ENCODE results near the gene NUDT6.
A peak's percentile ranks its signal among the peaks of the same experiment; 100 is the strongest.
"Not testable (repeated sequence)": the region's sequence is repeated elsewhere in the genome, so short reads cannot be mapped to it uniquely, and the experiment has no call there.

The NUDT6 gene

DNA sequence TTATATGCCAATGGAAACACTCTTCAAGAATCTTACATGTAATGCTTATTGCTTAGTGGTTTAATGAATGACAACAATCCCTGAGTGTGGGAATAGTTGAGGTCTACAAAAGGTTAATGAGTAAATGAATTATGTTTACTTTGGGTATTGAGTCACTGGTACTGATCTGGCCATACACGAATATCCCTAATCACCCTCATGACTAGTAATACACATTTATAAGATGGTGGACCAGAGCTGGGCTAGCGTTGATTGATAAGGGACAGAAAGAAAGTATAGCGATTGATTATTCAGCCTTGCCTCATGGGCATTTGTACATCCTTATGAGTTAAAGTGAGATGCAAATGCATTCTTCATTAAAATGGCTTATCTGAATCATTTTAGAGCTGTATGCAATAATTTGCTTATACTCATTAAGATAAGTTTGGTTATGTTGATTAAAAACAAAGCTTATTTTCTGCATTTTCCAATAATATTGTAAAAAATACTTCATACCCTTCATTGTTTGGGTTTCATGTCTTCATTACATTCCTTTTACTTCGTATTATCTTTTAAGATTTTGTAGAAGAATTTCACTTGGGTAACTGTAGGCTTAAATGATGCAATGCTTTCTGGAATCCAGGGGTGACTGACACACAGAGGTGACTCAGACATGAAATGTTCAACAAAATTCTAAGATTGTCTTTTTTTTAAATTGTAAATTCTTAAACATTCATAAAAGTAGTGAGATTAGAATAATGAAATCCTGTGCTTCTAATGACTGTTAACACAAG, 48.4 kb downstream of the NUDT6 start:
- no peak for DNase-seq

DNA sequence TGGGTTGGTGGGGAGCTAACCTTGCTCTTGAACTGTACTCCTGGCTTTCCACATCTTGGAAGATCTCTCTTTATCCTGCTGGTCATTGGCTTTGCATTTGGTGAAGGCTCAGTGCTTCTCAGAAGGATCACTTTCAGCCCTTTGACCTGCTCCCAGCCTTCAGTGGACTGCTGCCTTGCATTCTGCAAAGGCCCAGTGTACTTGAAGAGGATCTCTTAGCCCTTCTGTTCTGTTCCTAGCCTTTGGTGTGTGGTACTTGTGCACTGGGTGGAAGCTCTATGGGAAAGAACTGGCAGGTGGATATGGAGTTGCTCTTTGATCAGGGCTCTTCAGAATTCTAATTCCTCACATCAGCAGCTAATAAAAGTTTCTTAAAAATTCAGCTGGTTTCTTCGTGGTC, 49.3 kb downstream of the NUDT6 start:
- no peak for DNase-seq

DNA sequence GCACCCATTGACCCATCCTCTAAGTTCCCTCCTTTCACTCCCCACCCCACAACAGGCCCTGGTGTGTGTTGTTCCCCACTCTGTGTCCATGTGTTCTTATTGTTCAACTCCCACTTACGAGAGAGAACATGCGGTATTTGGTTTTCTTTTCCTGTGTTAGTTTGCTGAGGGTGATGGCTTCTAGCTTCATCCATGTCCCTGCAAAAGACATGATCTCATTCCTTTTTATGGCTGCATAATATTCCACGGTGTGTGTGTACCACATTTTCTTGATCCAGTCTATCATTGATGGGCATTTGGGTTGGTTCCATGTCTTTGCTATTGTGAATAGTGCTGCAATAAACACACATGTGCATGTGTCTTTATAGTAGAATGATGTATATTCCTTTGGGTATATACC, 54.2 kb downstream of the NUDT6 start:
- DNase-seq: not testable (repeated sequence)

DNA sequence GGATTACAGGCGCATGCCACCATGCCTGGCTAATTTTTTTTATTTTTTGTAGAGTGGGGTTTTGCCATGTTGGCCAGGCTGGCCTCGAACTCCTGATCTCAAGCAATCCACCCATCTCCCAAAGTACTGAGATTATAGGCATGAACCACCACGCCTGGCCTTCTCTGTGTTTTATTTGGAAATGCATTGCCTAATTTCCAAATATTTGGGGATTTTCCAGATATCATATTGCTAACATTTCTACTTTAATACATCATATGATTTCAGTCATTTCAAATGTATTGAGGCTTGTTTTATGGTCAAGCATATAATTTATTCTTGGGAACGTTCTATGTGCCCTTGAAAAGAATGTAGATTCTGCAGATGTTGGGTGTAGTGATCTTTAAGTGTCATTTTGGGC, 57.0 kb downstream of the NUDT6 start:
- no peak for DNase-seq

DNA sequence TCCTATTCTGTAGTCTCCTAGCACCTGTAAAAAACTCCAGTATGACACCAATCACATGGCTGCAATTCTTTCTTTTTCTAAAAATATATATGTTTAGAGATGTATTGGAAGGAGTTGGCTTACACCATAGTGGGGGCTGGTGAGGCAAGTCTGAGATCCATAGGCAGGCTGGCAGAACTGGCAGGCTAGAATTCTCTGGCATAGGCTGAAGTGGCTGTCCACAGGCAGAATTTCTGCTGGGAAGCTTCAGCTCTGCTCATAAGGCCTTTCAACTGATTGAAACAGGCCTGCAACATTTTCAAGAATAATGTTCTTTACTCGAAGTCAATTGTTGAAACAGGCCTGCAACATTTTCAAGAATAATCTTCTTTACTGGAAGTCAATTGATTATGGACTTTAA, 58.8 kb downstream of the NUDT6 start:
- no peak for DNase-seq

DNA sequence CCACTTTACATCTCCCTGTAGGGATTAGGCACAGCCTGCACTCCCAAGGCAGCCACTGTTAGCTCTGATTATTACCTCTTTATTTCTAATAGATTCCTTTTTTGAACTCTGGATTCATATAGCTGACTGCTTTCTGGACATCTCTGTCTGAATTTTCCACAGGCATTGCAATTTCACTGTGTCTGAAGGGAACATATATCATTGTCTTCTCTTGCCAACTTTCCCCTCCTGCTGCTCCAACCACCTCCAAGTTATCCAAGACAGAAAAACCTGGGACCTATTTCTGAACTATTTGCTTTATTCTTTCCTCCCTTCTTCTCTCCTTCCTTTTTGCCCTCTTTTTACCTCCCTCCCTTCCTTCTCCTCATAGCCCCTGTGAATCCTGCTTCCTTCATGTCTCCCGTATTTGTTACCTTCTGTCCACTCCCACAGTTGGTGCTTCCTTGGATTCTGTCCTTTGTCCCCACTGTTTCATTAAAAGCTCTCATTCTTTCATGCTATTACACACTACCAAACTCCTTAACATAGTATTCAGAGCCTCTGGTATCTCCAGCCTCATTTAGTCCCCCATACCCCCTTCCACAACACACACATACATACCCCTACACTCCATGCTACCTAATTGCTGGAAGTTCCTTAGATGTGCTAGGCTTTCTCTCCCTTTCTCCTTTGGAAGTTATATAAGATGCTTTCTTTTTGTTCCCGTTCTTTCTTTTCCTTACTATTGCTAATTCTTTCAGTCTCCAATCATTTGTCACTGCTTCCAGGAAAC, 61.0 kb downstream of the NUDT6 start:
- no peak for DNase-seq

GRCh38 chr4:122858705-122859104, 63.7 kb downstream of the NUDT6 start:
- DNase-seq: no peak

DNA sequence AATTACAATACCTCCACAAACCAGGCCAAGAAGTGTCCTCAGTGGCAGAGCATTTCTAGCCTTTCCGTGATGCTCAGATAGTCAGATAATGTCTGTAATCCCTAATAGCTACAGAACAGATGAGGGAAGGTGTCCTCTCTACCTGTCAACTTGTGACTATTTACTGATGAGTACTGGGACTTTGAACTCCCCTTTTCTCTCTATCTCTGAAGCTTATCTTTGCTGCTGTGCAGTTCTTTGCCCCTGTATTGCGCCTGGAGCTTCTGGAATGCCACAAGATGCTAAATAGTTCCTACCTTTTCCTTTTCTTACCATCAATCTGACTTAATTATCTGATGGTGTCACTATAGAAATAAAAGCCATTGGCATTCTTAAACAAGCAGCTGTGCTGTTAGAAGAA, 65.2 kb downstream of the NUDT6 start:
- DNase-seq: no peak

DNA sequence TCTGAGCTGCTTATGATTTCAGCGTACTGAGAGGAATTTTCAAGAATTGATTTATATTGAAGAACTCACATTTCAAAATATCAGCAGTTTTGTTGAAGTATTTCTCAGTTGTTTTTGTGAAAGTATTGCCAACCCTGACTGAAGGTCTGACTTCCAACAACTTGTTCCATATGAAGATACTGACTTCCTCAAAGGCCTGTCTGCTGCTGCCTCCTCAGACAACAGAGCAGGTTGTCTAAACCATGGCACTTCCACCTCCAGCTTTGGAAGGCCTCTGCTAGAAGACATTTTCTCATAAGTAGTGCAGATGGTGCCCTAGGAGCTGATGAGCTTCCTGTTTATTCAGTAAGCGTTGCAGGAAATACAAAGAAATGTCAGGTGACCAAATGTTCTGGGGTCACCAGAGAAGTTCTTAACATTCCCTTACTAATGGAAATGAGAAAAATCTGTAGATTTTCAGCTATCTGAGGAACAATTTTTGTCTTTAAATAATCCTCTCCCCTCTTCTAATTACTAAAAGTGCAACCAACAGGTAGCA, 67.0 kb downstream of the NUDT6 start:
- DNase-seq: no peak

GRCh38 chr4:122854447-122855352, 67.7 kb downstream of the NUDT6 start:
- no peak for DNase-seq

- DNase-seq: no peak
Measured at GRCh38 chr4:122851568-122851967, 70.8 kb downstream of the NUDT6 start.

- not testable (repeated sequence) for DNase-seq
Measured at GRCh38 chr4:122849789-122850188, 72.6 kb downstream of the NUDT6 start.

- DNase-seq: no peak
Measured at GRCh38 chr4:122847931-122848330, 74.5 kb downstream of the NUDT6 start.

- peak; percentile 55 for DNase-seq
Measured at GRCh38 chr4:122845760-122846159, 76.6 kb downstream of the NUDT6 start.

- no peak for DNase-seq
Measured at GRCh38 chr4:122845066-122845465, 77.3 kb downstream of the NUDT6 start.

GRCh38 chr4:122844391-122844790, 78.0 kb downstream of the NUDT6 start:
- not testable (repeated sequence) for DNase-seq

- DNase-seq: no peak
Measured at GRCh38 chr4:122842984-122843531, 79.3 kb downstream of the NUDT6 start.

Measured in activated CD4-positive, alpha-beta T cell treated with anti-CD3 and anti-CD28 coated beads, Interleukin-10, Interleukin-2, amounts not matched to agents 100 ng/mL and 50 ng/mL, durations not matched to agents 16 hours and 8 hours (primary cell).